Measurements from ENCODE around the gene SPECC1.

SPECC1 gene

DNA sequence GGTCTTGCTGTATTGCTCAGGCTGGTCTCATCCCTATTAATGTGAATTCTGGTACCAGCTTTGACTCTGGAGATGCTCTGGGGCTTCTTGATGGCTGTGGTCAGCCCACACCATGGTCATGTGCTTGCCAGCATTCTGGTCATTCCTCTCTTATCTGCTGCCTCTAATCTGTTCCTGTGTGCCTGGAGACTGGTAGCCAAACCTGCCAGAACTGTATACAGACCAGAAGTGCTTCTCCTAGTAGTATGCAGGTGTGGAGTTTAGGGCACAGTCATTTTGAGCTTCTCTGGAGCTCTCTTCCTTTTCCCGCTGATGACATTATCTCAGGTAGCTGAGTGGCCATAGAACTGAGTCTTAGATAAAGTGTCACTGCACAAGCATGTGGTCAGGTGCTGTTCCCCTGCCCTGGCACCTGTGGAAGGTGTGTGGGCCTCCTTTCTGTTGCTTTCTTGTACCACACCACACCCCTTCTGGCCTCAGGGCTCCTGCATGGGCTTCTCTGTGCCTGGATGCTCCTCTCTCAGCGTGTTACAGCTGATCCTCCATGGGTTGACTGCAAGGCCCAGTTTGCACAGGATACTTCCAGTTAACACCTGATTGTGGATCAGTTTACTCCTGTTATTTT lies 162.7 kb downstream of the SPECC1 start:
- no peaks in the 10 kb centered on the region for H3K27me3 ChIP-seq (ENCODE audit: control insufficient read depth, insufficient read depth, low read length)
- H3K9ac ChIP-seq (ENCODE audit: low read length) = no peak overlapping the region
- H3K4me1 ChIP-seq (ENCODE audit: control insufficient read depth, low read depth, low read length) = peaks cover 34% of the 10 kb centered on the region
- H3K4me3 ChIP-seq (ENCODE audit: low read length) = no peak overlapping the region
- no peaks in the 10 kb centered on the region for H3K36me3 ChIP-seq (ENCODE audit: control insufficient read depth, low read depth, low read length)
- H3K9me3 ChIP-seq (ENCODE audit: control insufficient read depth, low read depth, low read length) = no peaks in the 10 kb centered on the region
- no peak overlapping the region for H3K27ac ChIP-seq (ENCODE audit: low read length)

GRCh38 chr17:20172376-20172775 lies 163.2 kb downstream of the SPECC1 start:
- H3K9me3 ChIP-seq (ENCODE audit: control insufficient read depth, low read depth, low read length) = no peaks in the 10 kb centered on the region
- no peak overlapping the region for H3K4me3 ChIP-seq (ENCODE audit: low read length)
- H3K4me1 ChIP-seq (ENCODE audit: control insufficient read depth, low read depth, low read length) = peaks cover 34% of the 10 kb centered on the region
- no peaks in the 10 kb centered on the region for H3K36me3 ChIP-seq (ENCODE audit: control insufficient read depth, low read depth, low read length)
- H3K27me3 ChIP-seq (ENCODE audit: control insufficient read depth, insufficient read depth, low read length) = no peaks in the 10 kb centered on the region
- H3K27ac ChIP-seq (ENCODE audit: low read length) = no peak overlapping the region
- H3K9ac ChIP-seq (ENCODE audit: low read length) = no peak overlapping the region

GRCh38 chr17:20173091-20173490 lies 163.9 kb downstream of the SPECC1 start:
- Histone ChIP-seq H3K27me3 (ENCODE audit: control insufficient read depth, insufficient read depth, low read length) (no peaks in the 10 kb centered on the region), H3K36me3 (ENCODE audit: control insufficient read depth, low read depth, low read length) (no peaks in the 10 kb centered on the region), H3K4me1 (ENCODE audit: control insufficient read depth, low read depth, low read length) (peaks cover 34% of the 10 kb centered on the region), H3K9ac (ENCODE audit: low read length) (no peak overlapping the region), H3K27ac (ENCODE audit: low read length) (no peak overlapping the region), H3K4me3 (ENCODE audit: low read length) (no peak overlapping the region), H3K9me3 (ENCODE audit: control insufficient read depth, low read depth, low read length) (no peaks in the 10 kb centered on the region)

DNA sequence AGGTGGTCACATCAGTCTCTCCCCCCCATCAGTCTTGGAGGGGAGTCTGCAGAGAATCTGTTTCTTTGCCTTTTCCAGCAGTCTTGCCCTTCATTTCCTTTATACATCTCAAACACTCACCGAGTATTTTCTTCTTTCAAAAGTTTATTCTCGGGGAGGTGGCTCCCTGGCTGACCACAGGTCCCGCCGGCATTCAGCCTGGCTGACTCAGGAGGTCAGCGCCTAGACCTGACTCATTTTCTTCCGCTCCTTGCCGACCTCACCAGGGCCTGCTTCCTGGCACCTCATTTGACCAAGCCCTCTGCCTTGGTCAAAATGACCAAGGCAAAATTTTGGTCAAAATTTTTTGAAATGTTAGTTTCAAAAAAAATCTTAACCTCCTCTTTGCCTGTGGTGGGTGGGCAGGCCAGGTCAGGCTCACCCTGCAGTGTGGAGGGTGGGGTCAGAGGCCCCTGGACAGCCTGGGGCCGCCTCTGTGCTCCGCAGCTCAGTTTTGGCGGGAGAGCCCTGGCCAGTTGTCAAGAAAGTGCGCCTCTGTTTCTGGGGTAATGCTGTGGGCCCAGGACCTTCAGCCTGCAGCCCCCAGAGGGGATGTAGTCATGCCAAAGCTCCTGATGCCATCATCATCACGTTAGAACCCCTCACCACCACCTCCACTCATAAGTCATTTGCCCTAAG lies 165.6 kb downstream of the SPECC1 start:
- Histone ChIP-seq H3K9me3 (ENCODE audit: control insufficient read depth, low read depth, low read length) (no peaks in the 10 kb centered on the region), H3K4me1 (ENCODE audit: control insufficient read depth, low read depth, low read length) (peaks cover 45% of the 10 kb centered on the region), H3K36me3 (ENCODE audit: control insufficient read depth, low read depth, low read length) (no peaks in the 10 kb centered on the region), H3K27me3 (ENCODE audit: control insufficient read depth, insufficient read depth, low read length) (no peaks in the 10 kb centered on the region), H3K27ac (ENCODE audit: low read length) (no peak overlapping the region), H3K9ac (ENCODE audit: low read length) (no peak overlapping the region), H3K4me3 (ENCODE audit: low read length) (no peak overlapping the region)

GRCh38 chr17:20179041-20179440 lies 169.9 kb downstream of the SPECC1 start:
- Histone ChIP-seq H3K4me3 (ENCODE audit: low read length) (no peak overlapping the region), H3K27ac (ENCODE audit: low read length) (no peak overlapping the region), H3K27me3 (ENCODE audit: control insufficient read depth, insufficient read depth, low read length) (no peaks in the 10 kb centered on the region), H3K4me1 (ENCODE audit: control insufficient read depth, low read depth, low read length) (peaks cover 32% of the 10 kb centered on the region), H3K9me3 (ENCODE audit: control insufficient read depth, low read depth, low read length) (no peaks in the 10 kb centered on the region), H3K36me3 (ENCODE audit: control insufficient read depth, low read depth, low read length) (no peaks in the 10 kb centered on the region), H3K9ac (ENCODE audit: low read length) (no peak overlapping the region)

DNA sequence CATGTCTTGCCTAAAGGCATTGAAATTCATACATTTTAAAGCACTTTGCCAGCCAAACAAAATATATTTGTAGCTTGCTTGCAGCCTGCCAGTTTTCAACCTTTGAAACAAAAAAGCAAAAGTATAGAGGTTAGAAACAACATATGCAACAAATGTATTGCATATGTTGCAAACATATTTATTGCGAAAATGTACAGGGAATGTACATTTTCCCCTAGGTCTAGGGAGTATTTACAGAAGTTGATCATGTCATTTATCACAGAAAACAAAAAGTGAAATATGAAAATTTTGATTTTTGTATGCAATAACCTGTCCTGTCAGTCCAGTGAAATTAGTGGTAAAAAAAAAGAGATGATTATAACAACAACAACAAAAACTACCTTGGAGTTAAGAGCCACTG lies 171.5 kb downstream of the SPECC1 start:
- H3K4me3 ChIP-seq (ENCODE audit: low read length) = no peak overlapping the region
- no peaks in the 10 kb centered on the region for H3K36me3 ChIP-seq (ENCODE audit: control insufficient read depth, low read depth, low read length)
- H3K9ac ChIP-seq (ENCODE audit: low read length) = no peak overlapping the region
- H3K27me3 ChIP-seq (ENCODE audit: control insufficient read depth, insufficient read depth, low read length) = no peaks in the 10 kb centered on the region
- no peak overlapping the region for H3K27ac ChIP-seq (ENCODE audit: low read length)
- H3K4me1 ChIP-seq (ENCODE audit: control insufficient read depth, low read depth, low read length) = peaks cover 30% of the 10 kb centered on the region
- H3K9me3 ChIP-seq (ENCODE audit: control insufficient read depth, low read depth, low read length) = no peaks in the 10 kb centered on the region

DNA sequence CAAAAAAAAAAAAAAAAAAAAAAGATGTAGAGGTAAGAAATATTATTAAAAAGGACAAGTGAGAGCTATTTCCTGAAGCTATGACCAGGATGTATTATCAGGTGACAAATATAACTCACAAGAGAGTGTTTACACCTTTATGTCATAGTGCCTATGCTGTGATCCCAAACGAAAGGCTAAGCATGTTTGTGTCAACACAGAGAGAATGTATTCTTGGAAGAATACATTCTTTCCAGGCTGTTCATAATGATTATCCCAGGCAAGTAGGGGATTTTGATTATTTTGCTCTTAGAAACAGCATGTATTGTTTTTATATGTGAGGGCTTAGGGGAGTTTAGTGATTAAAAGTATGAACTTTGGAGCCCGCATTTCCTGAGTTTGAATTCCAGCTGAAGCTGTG lies 175.0 kb downstream of the SPECC1 start:
- H3K4me1 ChIP-seq (ENCODE audit: control insufficient read depth, low read depth, low read length) = peaks cover 27% of the 10 kb centered on the region
- H3K27me3 ChIP-seq (ENCODE audit: control insufficient read depth, insufficient read depth, low read length) = no peaks in the 10 kb centered on the region
- no peaks in the 10 kb centered on the region for H3K9me3 ChIP-seq (ENCODE audit: control insufficient read depth, low read depth, low read length)
- no peak overlapping the region for H3K9ac ChIP-seq (ENCODE audit: low read length)
- H3K36me3 ChIP-seq (ENCODE audit: control insufficient read depth, low read depth, low read length) = no peaks in the 10 kb centered on the region
- no peak overlapping the region for H3K4me3 ChIP-seq (ENCODE audit: low read length)
- H3K27ac ChIP-seq (ENCODE audit: low read length) = no peak overlapping the region

- Histone ChIP-seq H3K9ac (ENCODE audit: low read length) (no peak overlapping the region), H3K27me3 (ENCODE audit: control insufficient read depth, insufficient read depth, low read length) (no peaks in the 10 kb centered on the region), H3K9me3 (ENCODE audit: control insufficient read depth, low read depth, low read length) (no peaks in the 10 kb centered on the region), H3K27ac (ENCODE audit: low read length) (no peak overlapping the region), H3K4me1 (ENCODE audit: control insufficient read depth, low read depth, low read length) (peaks cover 31% of the 10 kb centered on the region), H3K4me3 (ENCODE audit: low read length) (no peak overlapping the region), H3K36me3 (ENCODE audit: control insufficient read depth, low read depth, low read length) (no peaks in the 10 kb centered on the region)
These were observed 175.9 kb downstream of the SPECC1 start for GRCh38 chr17:20184977-20185619.

GRCh38 chr17:20187049-20187448 lies 177.9 kb downstream of the SPECC1 start:
- no peak overlapping the region for H3K27ac ChIP-seq (ENCODE audit: low read length)
- H3K4me1 ChIP-seq (ENCODE audit: control insufficient read depth, low read depth, low read length) = peaks cover 38% of the 10 kb centered on the region

GRCh38 chr17:20189302-20189701 lies 180.1 kb downstream of the SPECC1 start:
- Histone ChIP-seq H3K27me3 (ENCODE audit: control insufficient read depth, insufficient read depth, low read length) (no peaks in the 10 kb centered on the region), H3K9ac (ENCODE audit: low read length) (peak overlapping the region; percentile 36), H3K4me1 (ENCODE audit: control insufficient read depth, low read depth, low read length) (peaks cover 38% of the 10 kb centered on the region), H3K36me3 (ENCODE audit: control insufficient read depth, low read depth, low read length) (no peaks in the 10 kb centered on the region), H3K27ac (ENCODE audit: low read length) (peak overlapping the region; percentile 83), H3K9me3 (ENCODE audit: control insufficient read depth, low read depth, low read length) (no peaks in the 10 kb centered on the region), H3K4me3 (ENCODE audit: low read length) (peak overlapping the region; percentile 31)

More at GRCh38 chr17:20187049-20187448, 177.9 kb downstream of the SPECC1 start:
- H3K9ac ChIP-seq (ENCODE audit: low read length) = no peak overlapping the region
- no peaks in the 10 kb centered on the region for H3K36me3 ChIP-seq (ENCODE audit: control insufficient read depth, low read depth, low read length)
- no peak overlapping the region for H3K4me3 ChIP-seq (ENCODE audit: low read length)
- no peaks in the 10 kb centered on the region for H3K27me3 ChIP-seq (ENCODE audit: control insufficient read depth, insufficient read depth, low read length)
- H3K9me3 ChIP-seq (ENCODE audit: control insufficient read depth, low read depth, low read length) = no peaks in the 10 kb centered on the region

- peak overlapping the region; percentile 36 for H3K9ac ChIP-seq (ENCODE audit: low read length)
- H3K4me1 ChIP-seq (ENCODE audit: control insufficient read depth, low read depth, low read length) = peaks cover 35% of the 10 kb centered on the region
- H3K27ac ChIP-seq (ENCODE audit: low read length) = peak overlapping the region; percentile 83
These were observed 180.8 kb downstream of the SPECC1 start for GRCh38 chr17:20189979-20190378.

More at GRCh38 chr17:20189979-20190378, 180.8 kb downstream of the SPECC1 start:
- Histone ChIP-seq H3K4me3 (ENCODE audit: low read length) (peak overlapping the region; percentile 31), H3K27me3 (ENCODE audit: control insufficient read depth, insufficient read depth, low read length) (no peaks in the 10 kb centered on the region), H3K36me3 (ENCODE audit: control insufficient read depth, low read depth, low read length) (no peaks in the 10 kb centered on the region), H3K9me3 (ENCODE audit: control insufficient read depth, low read depth, low read length) (peaks cover 5% of the 10 kb centered on the region)

Data from iPS-18a (cell line).